WTC11 (cell line): Measurements from ENCODE around the gene PLBD2.

ENCODE experiments used
- ATF6 ChIP-seq: sonication (generic); formaldehyde crosslinking; IDR thresholded peaks from 2 replicates; pipeline ENCODE4 v1.8.1; 2023; ENCODE audit warnings: mild to moderate bottlenecking, missing genetic modification reagents
- CTCF ChIP-seq: fragments of 200-600 bp; IDR thresholded peaks from 2 replicates; pipeline ENCODE4 v1.8.0; 2022; ENCODE audit warnings: antibody characterized with exemption
- ERG ChIP-seq: fragments of 250-450 bp; sonication (Bioruptor Pico); IDR thresholded peaks from 2 replicates; pipeline ENCODE4 v1.8.0; 2021; ENCODE audit warnings: mild to moderate bottlenecking
- FOXJ3 ChIP-seq: sonication (generic); formaldehyde crosslinking; IDR thresholded peaks from 2 replicates; pipeline ENCODE4 v1.9.0; 2021; ENCODE audit warnings: missing genetic modification reagents, mild to moderate bottlenecking, borderline replicate concordance
- JUN ChIP-seq: sonication (generic); formaldehyde crosslinking; IDR thresholded peaks from 2 replicates; pipeline ENCODE4 v1.8.0; 2023; ENCODE audit warnings: mild to moderate bottlenecking, missing genetic modification reagents
- MAX ChIP-seq: sonication (generic); formaldehyde crosslinking; IDR thresholded peaks from 2 replicates; pipeline ENCODE4 v1.8.0; 2022; ENCODE audit warnings: mild to moderate bottlenecking, missing genetic modification reagents
- PRDM15 ChIP-seq: sonication (generic); formaldehyde crosslinking; IDR thresholded peaks from 2 replicates; pipeline ENCODE4 v1.8.0; 2022; ENCODE audit warnings: missing genetic modification reagents
- SP1 ChIP-seq: sonication (generic); formaldehyde crosslinking; conservative IDR thresholded peaks from 2 replicates; pipeline ENCODE4 v1.8.1; 2022; ENCODE audit warnings: missing genetic modification reagents
- TCF7 ChIP-seq: sonication (generic); formaldehyde crosslinking; IDR thresholded peaks from 2 replicates; pipeline ENCODE4 v1.8.0; 2022; ENCODE audit warnings: mild to moderate bottlenecking, low read depth, missing genetic modification reagents, moderate library complexity
- USF2 ChIP-seq: sonication (generic); formaldehyde crosslinking; IDR thresholded peaks from 2 replicates; pipeline ENCODE4 v1.8.1; 2023; ENCODE audit warnings: mild to moderate bottlenecking, missing genetic modification reagents, moderate library complexity
- TF ChIP-seq, protein P1 (sequence below): sonication (generic); formaldehyde crosslinking; IDR thresholded peaks from 2 replicates; pipeline ENCODE4 v1.8.1; 2023; ENCODE audit warnings: mild to moderate bottlenecking, missing genetic modification reagents, borderline replicate concordance
- TF ChIP-seq, protein P2 (sequence below): sonication (generic); formaldehyde crosslinking; IDR thresholded peaks from 2 replicates; pipeline ENCODE4 v1.8.1; 2022; ENCODE audit warnings: low read depth, missing genetic modification reagents, borderline replicate concordance
- TF ChIP-seq, protein P3 (sequence below): sonication (generic); formaldehyde crosslinking; conservative IDR thresholded peaks from 2 replicates; pipeline ENCODE4 v1.8.1; 2022; ENCODE audit warnings: mild to moderate bottlenecking, missing genetic modification reagents

- no peak for TF ChIP-seq PRDM15 (CRISPR knock-in tag)
- TF ChIP-seq, protein P1, sequence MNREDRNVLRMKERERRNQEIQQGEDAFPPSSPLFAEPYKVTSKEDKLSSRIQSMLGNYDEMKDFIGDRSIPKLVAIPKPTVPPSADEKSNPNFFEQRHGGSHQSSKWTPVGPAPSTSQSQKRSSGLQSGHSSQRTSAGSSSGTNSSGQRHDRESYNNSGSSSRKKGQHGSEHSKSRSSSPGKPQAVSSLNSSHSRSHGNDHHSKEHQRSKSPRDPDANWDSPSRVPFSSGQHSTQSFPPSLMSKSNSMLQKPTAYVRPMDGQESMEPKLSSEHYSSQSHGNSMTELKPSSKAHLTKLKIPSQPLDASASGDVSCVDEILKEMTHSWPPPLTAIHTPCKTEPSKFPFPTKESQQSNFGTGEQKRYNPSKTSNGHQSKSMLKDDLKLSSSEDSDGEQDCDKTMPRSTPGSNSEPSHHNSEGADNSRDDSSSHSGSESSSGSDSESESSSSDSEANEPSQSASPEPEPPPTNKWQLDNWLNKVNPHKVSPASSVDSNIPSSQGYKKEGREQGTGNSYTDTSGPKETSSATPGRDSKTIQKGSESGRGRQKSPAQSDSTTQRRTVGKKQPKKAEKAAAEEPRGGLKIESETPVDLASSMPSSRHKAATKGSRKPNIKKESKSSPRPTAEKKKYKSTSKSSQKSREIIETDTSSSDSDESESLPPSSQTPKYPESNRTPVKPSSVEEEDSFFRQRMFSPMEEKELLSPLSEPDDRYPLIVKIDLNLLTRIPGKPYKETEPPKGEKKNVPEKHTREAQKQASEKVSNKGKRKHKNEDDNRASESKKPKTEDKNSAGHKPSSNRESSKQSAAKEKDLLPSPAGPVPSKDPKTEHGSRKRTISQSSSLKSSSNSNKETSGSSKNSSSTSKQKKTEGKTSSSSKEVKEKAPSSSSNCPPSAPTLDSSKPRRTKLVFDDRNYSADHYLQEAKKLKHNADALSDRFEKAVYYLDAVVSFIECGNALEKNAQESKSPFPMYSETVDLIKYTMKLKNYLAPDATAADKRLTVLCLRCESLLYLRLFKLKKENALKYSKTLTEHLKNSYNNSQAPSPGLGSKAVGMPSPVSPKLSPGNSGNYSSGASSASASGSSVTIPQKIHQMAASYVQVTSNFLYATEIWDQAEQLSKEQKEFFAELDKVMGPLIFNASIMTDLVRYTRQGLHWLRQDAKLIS = no peak
- TF ChIP-seq USF2 (CRISPR knock-in tag) = no peak
- TF ChIP-seq CTCF = no peak
- TF ChIP-seq ERG = no peak
- TF ChIP-seq, protein P2, sequence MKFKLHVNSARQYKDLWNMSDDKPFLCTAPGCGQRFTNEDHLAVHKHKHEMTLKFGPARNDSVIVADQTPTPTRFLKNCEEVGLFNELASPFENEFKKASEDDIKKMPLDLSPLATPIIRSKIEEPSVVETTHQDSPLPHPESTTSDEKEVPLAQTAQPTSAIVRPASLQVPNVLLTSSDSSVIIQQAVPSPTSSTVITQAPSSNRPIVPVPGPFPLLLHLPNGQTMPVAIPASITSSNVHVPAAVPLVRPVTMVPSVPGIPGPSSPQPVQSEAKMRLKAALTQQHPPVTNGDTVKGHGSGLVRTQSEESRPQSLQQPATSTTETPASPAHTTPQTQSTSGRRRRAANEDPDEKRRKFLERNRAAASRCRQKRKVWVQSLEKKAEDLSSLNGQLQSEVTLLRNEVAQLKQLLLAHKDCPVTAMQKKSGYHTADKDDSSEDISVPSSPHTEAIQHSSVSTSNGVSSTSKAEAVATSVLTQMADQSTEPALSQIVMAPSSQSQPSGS (CRISPR knock-in tag) = no peak
- TF ChIP-seq SP1 (CRISPR knock-in tag) = no peak
- TF ChIP-seq ATF6 = no peak
- TF ChIP-seq JUN = no peak
- no peak for TF ChIP-seq TCF7 (CRISPR knock-in tag)
- TF ChIP-seq MAX = no peak
- TF ChIP-seq, protein P3, sequence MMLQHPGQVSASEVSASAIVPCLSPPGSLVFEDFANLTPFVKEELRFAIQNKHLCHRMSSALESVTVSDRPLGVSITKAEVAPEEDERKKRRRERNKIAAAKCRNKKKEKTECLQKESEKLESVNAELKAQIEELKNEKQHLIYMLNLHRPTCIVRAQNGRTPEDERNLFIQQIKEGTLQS = no peak
- no peak for TF ChIP-seq FOXJ3 (CRISPR knock-in tag)
These were observed 24.3 kb upstream of the PLBD2 start for GRCh38 chr12:113333877-113334785.
